Measurements from ENCODE around the gene F7. TPM values are rescaled to one million over a fixed set of nuclear protein-coding genes. Genes with fewer than 3 reads are reported as not detected.

F7 gene
- total RNA-seq, 2 experiments from 2014 or later, result not detected

DNA sequence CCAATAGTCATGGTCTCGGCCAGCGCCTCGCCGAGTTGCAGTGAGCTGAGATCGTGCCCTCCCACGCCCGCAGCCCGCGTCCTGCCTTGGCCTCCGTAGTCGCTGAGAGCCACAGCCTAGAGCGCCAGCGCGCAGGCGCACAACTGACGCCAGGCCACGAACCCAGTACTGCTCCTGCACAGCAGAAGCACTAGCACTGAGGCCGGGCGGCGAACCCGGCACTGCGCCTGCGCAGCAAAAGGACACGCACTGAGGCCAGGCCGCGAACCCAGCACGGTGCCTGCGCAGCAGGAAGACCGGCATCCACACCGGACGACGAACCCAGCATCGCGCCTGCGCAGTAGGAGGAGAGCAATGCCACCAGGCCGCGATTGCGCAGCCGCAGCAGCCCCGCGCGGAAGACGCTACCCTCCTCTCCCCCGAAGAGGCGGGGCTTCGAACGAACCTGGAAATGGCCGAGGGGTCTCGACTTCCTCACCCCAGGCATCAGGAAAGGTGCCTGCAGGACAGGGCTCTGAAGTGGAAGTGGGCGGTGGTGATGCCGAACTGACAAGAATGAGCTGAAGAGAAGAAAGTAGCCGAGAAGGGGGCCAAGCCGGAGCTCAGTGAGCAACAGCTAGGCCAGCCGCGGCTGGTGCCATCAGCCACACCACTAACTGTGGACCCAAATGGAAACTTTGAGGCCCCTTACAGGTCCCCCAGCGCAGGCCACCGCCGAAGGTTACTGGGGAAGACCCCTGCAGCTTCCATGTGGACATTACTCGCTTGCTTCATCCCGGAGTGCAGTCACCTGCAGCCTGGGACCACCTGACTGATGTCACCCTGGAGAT lies 24.5 kb downstream of the F7 start:
- ChIA-PET CTCF (no interaction called here), POLR2A (interaction anchor here (0.6 kb wide), 1 partner anchor 23 kb away, joined by 3 read pairs; no protein-coding TSS in a partner anchor)
- no peak for ATAC-seq
- H3K27me3 Mint-ChIP-seq (ENCODE audit: low read depth), result peaks cover 44% of the 10 kb centered on the region
- H3K4me3 Mint-ChIP-seq, result no peak overlapping the region
- H3K4me1 Mint-ChIP-seq (ENCODE audit: low read depth), result no peaks in the 10 kb centered on the region
- DNase-seq, result no peak
- H3K9me3 Mint-ChIP-seq (ENCODE audit: insufficient read depth), result peaks cover 5% of the 10 kb centered on the region
- no peaks in the 10 kb centered on the region for H3K36me3 Mint-ChIP-seq (ENCODE audit: low read depth)
- H3K27ac Mint-ChIP-seq, result no peak overlapping the region

DNA sequence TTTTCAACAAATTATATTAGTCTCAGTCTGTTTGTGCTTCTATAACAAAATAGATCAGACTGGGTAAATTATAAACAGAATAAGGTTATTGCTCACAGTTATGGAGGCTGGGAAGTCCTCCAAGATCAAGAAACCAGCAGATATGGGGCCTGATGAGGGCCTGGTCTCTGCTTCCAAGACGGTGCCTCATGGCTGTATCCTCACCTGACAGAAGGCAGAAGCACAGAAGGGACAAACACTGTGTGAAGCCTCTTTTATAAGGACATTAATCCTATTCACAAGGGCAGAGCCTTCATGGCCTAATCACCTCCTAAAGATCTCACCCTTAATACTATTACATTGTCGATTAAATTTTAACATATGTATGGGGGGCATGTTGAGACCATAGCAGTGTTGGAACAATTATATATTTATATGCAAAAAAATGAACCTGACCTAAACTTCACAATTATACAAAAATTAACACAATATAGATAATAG lies 29.7 kb downstream of the F7 start:
- no peak for DNase-seq

GRCh38 chr13:113137691-113138298 lies 32.2 kb downstream of the F7 start:
- H3K27ac Mint-ChIP-seq, result no peak overlapping the region

More for the DNA sequence above, 29.7 kb downstream of the F7 start:
- no peaks in the 10 kb centered on the region for H3K9me3 Mint-ChIP-seq (ENCODE audit: insufficient read depth)
- CTCF ChIA-PET, result interaction anchor here (0.7 kb wide), 1 partner anchor 660 kb away, joined by 3 read pairs; no protein-coding TSS in a partner anchor
- no peak overlapping the region for H3K4me3 Mint-ChIP-seq
- POLR2A ChIA-PET, result interaction anchor here (0.6 kb wide), 1 partner anchor 12 kb away, joined by 3 read pairs; no protein-coding TSS in a partner anchor
- no peak overlapping the region for H3K27ac Mint-ChIP-seq
- no peaks in the 10 kb centered on the region for H3K4me1 Mint-ChIP-seq (ENCODE audit: low read depth)
- no peaks in the 10 kb centered on the region for H3K36me3 Mint-ChIP-seq (ENCODE audit: low read depth)
- peaks cover 38% of the 10 kb centered on the region for H3K27me3 Mint-ChIP-seq (ENCODE audit: low read depth)
- no peak for ATAC-seq

GRCh38 chr13:113138792-113139551 lies 33.4 kb downstream of the F7 start:
- DNase-seq, result no peak
- ChIA-PET POLR2A (no interaction called here), CTCF (no interaction called here)
- Mint-ChIP-seq H3K9me3 (ENCODE audit: insufficient read depth) (no peaks in the 10 kb centered on the region), H3K4me1 (ENCODE audit: low read depth) (no peaks in the 10 kb centered on the region), H3K27ac (no peak overlapping the region), H3K4me3 (no peak overlapping the region), H3K27me3 (ENCODE audit: low read depth) (peaks cover 14% of the 10 kb centered on the region), H3K36me3 (ENCODE audit: low read depth) (no peaks in the 10 kb centered on the region)
- ATAC-seq, result no peak

More at GRCh38 chr13:113137691-113138298, 32.2 kb downstream of the F7 start:
- Mint-ChIP-seq H3K9me3 (ENCODE audit: insufficient read depth) (no peaks in the 10 kb centered on the region), H3K4me1 (ENCODE audit: low read depth) (no peaks in the 10 kb centered on the region), H3K36me3 (ENCODE audit: low read depth) (no peaks in the 10 kb centered on the region), H3K4me3 (no peak overlapping the region), H3K27me3 (ENCODE audit: low read depth) (peaks cover 20% of the 10 kb centered on the region)
- DNase-seq (no peak), ATAC-seq (no peak)
- CTCF ChIA-PET, result no interaction called here
- POLR2A ChIA-PET, result no interaction called here

DNA sequence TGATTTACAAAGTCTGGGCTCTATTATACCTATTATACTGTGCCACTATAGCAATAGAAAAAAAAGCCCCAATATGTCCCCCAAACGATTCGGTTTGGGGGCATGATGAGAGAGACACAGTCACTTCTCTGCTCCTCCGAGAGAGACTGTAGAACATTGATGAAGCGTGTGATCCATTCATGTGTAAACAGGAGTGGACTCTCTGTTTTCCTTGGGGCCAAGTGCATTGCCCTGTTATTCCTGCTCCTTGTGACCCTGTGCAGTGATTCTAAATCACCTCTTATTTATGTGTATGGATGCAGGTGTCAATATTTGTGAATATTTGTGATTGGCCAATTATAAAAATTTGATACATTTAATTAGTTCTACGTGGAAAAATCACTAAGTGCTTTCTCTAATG lies 34.0 kb downstream of the F7 start:
- H3K9me3 Mint-ChIP-seq (ENCODE audit: insufficient read depth), result no peaks in the 10 kb centered on the region
- ChIA-PET POLR2A (no interaction called here), CTCF (no interaction called here)
- DNase-seq (no peak), ATAC-seq (no peak)
- peaks cover 14% of the 10 kb centered on the region for H3K27me3 Mint-ChIP-seq (ENCODE audit: low read depth)
- no peak overlapping the region for H3K27ac Mint-ChIP-seq
- H3K4me3 Mint-ChIP-seq, result no peak overlapping the region
- no peaks in the 10 kb centered on the region for H3K36me3 Mint-ChIP-seq (ENCODE audit: low read depth)
- H3K4me1 Mint-ChIP-seq (ENCODE audit: low read depth), result no peaks in the 10 kb centered on the region

DNA sequence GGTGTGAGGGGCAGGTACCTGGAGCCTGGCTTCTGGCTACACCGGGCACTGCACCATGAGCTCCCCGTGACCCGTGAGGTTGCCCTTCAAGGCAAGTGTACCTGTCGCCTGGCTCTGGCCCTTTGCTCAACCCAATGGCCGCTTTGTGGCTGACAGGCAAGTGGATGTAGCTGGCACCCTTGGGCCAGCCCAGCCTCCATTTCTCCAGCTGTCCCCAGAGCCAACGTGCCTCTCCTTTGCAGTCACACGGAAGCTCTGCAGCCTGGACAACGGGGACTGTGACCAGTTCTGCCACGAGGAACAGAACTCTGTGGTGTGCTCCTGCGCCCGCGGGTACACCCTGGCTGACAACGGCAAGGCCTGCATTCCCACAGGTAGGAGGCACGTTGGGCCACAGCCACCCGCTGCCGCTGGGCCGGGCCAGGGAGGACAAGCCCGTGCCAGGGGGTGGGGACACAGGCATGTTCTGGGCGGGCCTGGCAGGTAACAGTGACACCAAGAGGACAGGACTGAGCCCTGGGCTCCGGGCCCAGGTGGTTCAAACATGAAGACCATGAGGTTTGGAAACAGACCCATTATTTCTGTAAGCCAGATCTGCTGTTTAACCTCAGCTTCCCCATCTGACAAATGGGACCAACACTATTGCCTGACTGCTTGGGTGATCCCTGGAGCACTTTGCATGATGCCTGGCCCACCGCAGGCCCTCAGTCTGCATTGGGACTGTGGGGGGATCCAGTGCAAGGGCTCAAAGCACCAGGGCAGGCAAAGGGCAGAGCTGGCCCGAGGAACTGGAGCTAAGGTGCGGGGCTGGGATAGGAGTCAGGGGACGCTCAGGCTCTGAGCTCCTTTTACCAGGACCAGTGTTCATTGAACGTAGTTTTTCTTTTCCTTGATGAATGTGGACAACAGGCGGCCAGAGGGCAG lies 35.3 kb downstream of the F7 start:
- no peaks in the 10 kb centered on the region for H3K36me3 Mint-ChIP-seq (ENCODE audit: low read depth)
- no peak overlapping the region for H3K27ac Mint-ChIP-seq
- ATAC-seq (no peak), DNase-seq (no peak)
- H3K4me1 Mint-ChIP-seq (ENCODE audit: low read depth), result no peaks in the 10 kb centered on the region
- no peak overlapping the region for H3K4me3 Mint-ChIP-seq
- H3K9me3 Mint-ChIP-seq (ENCODE audit: insufficient read depth), result no peaks in the 10 kb centered on the region
- peaks cover 13% of the 10 kb centered on the region for H3K27me3 Mint-ChIP-seq (ENCODE audit: low read depth)
- ChIA-PET POLR2A (no interaction called here), CTCF (interaction anchor here (0.6 kb wide), 1 partner anchor 9 kb away, joined by 3 read pairs; no protein-coding TSS in a partner anchor)

DNA sequence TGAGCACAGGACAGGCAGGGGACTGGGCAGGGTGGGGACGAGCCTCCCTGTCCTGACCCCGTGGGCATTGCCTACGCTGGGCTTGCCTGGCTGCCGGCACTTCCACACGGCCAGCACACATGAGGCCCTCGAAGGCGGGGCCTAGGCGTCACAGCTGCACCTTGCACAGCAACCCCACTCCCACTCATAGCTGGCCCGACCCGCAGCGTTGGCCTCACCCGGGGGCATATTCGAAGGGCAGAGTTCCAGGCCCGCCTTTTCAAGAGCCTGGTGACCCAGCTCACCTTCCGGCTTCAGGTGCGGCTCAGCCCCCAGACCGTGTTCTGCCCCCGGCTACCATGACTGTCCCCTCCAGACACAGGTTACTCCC lies 36.0 kb downstream of the F7 start:
- no peak overlapping the region for H3K27ac Mint-ChIP-seq
- no peaks in the 10 kb centered on the region for H3K36me3 Mint-ChIP-seq (ENCODE audit: low read depth)
- H3K4me1 Mint-ChIP-seq (ENCODE audit: low read depth), result no peaks in the 10 kb centered on the region
- H3K27me3 Mint-ChIP-seq (ENCODE audit: low read depth), result peaks cover 10% of the 10 kb centered on the region
- DNase-seq (no peak), ATAC-seq (no peak)
- CTCF ChIA-PET, result interaction anchor here (0.6 kb wide), 1 partner anchor 10 kb away, joined by 3 read pairs; no protein-coding TSS in a partner anchor
- POLR2A ChIA-PET, result no interaction called here
- no peaks in the 10 kb centered on the region for H3K9me3 Mint-ChIP-seq (ENCODE audit: insufficient read depth)
- H3K4me3 Mint-ChIP-seq, result no peak overlapping the region

DNA sequence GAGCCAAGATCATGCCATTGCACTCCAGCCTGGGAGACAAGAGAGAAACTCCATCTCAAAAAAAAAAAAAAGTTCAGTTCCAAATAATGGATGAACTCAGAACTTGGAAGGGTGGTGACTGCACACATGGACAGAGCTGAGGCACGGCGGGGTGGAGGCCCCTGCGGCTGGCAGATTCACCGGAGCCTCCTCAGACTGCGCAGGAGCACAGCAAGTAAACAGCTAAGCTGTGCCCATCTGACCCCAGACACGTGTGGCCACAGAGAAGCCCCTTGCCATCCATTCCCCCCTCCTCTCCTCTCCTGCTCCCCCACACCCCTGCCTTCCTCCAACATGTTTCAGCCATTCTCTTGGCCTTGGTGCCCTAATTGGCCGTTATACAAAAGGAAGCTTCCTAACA lies 37.3 kb downstream of the F7 start:
- no peaks in the 10 kb centered on the region for H3K9me3 Mint-ChIP-seq (ENCODE audit: insufficient read depth)
- ChIA-PET POLR2A (no interaction called here), CTCF (no interaction called here)
- peaks cover 4% of the 10 kb centered on the region for H3K27me3 Mint-ChIP-seq (ENCODE audit: low read depth)
- H3K4me1 Mint-ChIP-seq (ENCODE audit: low read depth), result no peaks in the 10 kb centered on the region
- no peak for DNase-seq
- no peak overlapping the region for H3K27ac Mint-ChIP-seq
- H3K36me3 Mint-ChIP-seq (ENCODE audit: low read depth), result no peaks in the 10 kb centered on the region
- ATAC-seq, result no peak
- H3K4me3 Mint-ChIP-seq, result no peak overlapping the region

- Mint-ChIP-seq H3K27ac (no peak overlapping the region), H3K4me1 (ENCODE audit: low read depth) (no peaks in the 10 kb centered on the region), H3K9me3 (ENCODE audit: insufficient read depth) (no peaks in the 10 kb centered on the region), H3K27me3 (ENCODE audit: low read depth) (peaks cover 3% of the 10 kb centered on the region), H3K4me3 (no peak overlapping the region), H3K36me3 (ENCODE audit: low read depth) (no peaks in the 10 kb centered on the region)
- no peak for DNase-seq
- no peak for ATAC-seq
- CTCF ChIA-PET, result no interaction called here
- POLR2A ChIA-PET, result no interaction called here
Observed at GRCh38 chr13:113143466-113144254, 38.1 kb downstream of the F7 start.

DNA sequence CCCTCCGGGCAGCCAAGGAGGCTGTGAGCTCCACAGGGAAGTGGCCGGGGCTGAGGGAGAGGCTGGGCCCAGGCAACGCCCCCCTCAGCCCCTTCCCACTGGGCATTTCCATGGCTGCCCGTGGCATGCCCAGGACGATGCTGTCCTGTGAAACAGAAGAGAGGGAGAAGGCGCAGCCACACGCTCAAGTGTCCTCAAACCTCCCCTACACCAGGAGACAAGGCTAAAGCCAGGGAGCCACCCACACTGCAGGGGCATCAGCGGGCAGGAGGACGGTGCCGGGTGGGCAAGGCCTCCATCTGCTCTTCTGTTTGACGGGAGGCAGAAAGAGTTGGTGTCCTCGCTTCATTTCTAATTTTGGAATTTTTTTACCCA lies 38.7 kb downstream of the F7 start:
- Mint-ChIP-seq H3K9me3 (ENCODE audit: insufficient read depth) (no peaks in the 10 kb centered on the region), H3K27me3 (ENCODE audit: low read depth) (no peaks in the 10 kb centered on the region), H3K4me3 (no peak overlapping the region), H3K27ac (no peak overlapping the region), H3K36me3 (ENCODE audit: low read depth) (no peaks in the 10 kb centered on the region), H3K4me1 (ENCODE audit: low read depth) (no peaks in the 10 kb centered on the region)
- ChIA-PET POLR2A (no interaction called here), CTCF (no interaction called here)
- DNase-seq (no peak), ATAC-seq (no peak)

DNA sequence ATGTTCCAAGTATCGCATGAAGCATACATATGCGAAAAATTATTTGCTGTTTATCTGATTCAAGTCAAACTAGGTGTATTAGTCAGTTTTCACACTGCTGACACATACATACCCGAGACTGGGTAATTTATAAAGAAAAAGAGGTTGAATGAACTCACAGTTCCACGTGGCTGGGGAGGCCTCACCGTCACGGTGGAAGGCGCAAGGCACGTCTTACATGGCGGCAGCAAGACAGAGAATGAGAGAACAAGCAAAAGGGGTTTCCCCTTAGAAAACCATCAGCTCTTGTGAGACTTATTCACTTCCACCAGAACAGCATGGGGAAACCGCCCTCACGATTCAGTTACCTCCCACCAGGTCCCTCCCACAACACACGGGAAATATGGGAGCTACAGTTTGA lies 39.9 kb downstream of the F7 start:
- POLR2A ChIA-PET, result no interaction called here
- CTCF ChIA-PET, result no interaction called here
- no peak overlapping the region for H3K4me3 Mint-ChIP-seq
- no peaks in the 10 kb centered on the region for H3K9me3 Mint-ChIP-seq (ENCODE audit: insufficient read depth)
- H3K27ac Mint-ChIP-seq, result no peak overlapping the region
- ATAC-seq, result no peak
- no peaks in the 10 kb centered on the region for H3K36me3 Mint-ChIP-seq (ENCODE audit: low read depth)
- no peaks in the 10 kb centered on the region for H3K27me3 Mint-ChIP-seq (ENCODE audit: low read depth)
- no peak for DNase-seq
- no peaks in the 10 kb centered on the region for H3K4me1 Mint-ChIP-seq (ENCODE audit: low read depth)
